T-helper 2 cell treated with Interferon-gamma antibody and Interleukin-4, amounts not matched to agents 5 μg/mL and 100 μg/mL, for 36 hours (primary cell): ENCODE measurements around the gene SLC9A3.

Experiments used
- DNase-seq: peaks from one replicate; pipeline ENCODE4 v3.0.0; 2021; ENCODE audit warnings: low spot score
- H3K27ac Mint-ChIP-seq: one replicate; pipeline ENCODE4 v1.8.0; 2021; ENCODE audit warnings: mild to moderate bottlenecking, mixed read lengths
- H3K27me3 Mint-ChIP-seq: one replicate; pipeline ENCODE4 v1.8.0; 2021; ENCODE audit warnings: low read depth, mixed read lengths
- H3K36me3 Mint-ChIP-seq: one replicate; pipeline ENCODE4 v1.8.0; 2021; ENCODE audit warnings: low read depth, mixed read lengths
- H3K4me1 Mint-ChIP-seq: one replicate; pipeline ENCODE4 v1.8.0; 2021; ENCODE audit warnings: low read depth, mixed read lengths
- H3K4me3 Mint-ChIP-seq: one replicate; pipeline ENCODE4 v1.8.0; 2022; ENCODE audit warnings: mild to moderate bottlenecking, moderate library complexity, mixed read lengths
- H3K9me3 Mint-ChIP-seq: one replicate; pipeline ENCODE4 v1.8.0; 2021; ENCODE audit warnings: mixed read lengths

Gene SLC9A3

DNA sequence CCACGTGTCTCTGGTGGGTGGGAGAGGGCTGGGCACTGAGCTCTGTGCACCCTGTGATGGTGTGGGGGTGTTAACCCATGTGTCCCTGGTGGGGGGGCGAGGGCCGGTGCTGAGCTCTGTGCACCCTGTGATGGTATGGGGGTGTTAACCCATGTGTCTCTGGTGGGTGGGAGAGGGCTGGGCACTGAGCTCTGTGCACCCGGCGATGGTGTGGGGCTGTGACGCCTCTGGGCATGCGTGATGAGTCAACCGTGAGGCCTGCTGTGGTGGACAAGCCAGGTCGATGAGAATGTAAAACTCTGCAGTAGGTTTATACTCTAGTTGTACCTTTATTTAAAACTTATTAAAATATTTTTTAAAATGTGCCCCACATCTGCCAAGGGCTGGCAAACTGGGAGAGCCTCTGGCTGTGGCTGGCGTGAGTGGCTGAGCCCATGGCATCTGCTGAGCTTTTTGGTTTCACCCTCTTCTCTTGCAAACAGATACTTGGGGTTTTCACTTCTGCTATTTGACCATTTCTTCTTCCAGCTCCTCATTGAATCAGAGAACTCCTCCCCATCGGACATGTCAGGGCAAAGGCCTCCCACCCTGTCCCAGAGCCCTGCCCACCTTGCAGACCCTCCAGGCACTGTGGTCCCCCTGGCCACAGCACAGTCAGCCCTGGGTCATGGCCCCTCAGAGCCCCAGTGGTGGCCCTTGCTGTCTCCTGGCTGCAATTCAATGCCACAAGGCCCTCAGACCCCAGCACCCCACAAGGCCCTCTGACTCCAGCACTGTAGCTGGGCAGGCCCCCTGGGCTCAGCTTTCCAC, 99.7 kb downstream of the SLC9A3 start:
- Mint-ChIP-seq H3K27ac (peak overlapping the region; percentile 76), H3K4me1 (peaks cover 16% of the 10 kb centered on the region), H3K9me3 (no peaks in the 10 kb centered on the region), H3K36me3 (peaks cover 38% of the 10 kb centered on the region), H3K4me3 (no peak overlapping the region), H3K27me3 (no peaks in the 10 kb centered on the region)
- DNase-seq: no peak

- no peak overlapping the region for H3K4me3 Mint-ChIP-seq
- DNase-seq: no peak
- peaks cover 38% of the 10 kb centered on the region for H3K36me3 Mint-ChIP-seq
- no peak overlapping the region for H3K27ac Mint-ChIP-seq
- H3K9me3 Mint-ChIP-seq: no peaks in the 10 kb centered on the region
- no peaks in the 10 kb centered on the region for H3K27me3 Mint-ChIP-seq
- peaks cover 16% of the 10 kb centered on the region for H3K4me1 Mint-ChIP-seq
Observed at GRCh38 chr5:423626-424261, 100.5 kb downstream of the SLC9A3 start.

DNA sequence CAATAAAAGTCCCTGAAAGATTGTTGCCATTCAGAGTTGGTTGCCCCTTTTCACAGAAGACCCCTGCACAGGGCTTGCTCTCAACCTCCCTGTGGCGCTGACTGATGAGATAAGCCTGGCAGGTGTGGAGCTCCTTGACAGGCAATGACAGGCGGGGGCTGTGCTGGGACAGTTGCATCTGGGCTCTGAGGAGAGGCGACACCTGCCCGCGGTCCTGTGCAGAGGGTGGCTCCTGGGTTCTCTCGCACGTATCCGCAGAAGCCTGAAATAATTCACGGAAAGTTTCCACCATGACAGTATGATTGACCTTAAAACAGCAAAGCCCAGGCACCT, 101.0 kb downstream of the SLC9A3 start:
- Mint-ChIP-seq H3K36me3 (peaks cover 37% of the 10 kb centered on the region), H3K4me3 (no peak overlapping the region), H3K27me3 (no peaks in the 10 kb centered on the region), H3K9me3 (no peaks in the 10 kb centered on the region), H3K27ac (peak overlapping the region; percentile 28), H3K4me1 (peaks cover 16% of the 10 kb centered on the region)
- no peak for DNase-seq

DNA sequence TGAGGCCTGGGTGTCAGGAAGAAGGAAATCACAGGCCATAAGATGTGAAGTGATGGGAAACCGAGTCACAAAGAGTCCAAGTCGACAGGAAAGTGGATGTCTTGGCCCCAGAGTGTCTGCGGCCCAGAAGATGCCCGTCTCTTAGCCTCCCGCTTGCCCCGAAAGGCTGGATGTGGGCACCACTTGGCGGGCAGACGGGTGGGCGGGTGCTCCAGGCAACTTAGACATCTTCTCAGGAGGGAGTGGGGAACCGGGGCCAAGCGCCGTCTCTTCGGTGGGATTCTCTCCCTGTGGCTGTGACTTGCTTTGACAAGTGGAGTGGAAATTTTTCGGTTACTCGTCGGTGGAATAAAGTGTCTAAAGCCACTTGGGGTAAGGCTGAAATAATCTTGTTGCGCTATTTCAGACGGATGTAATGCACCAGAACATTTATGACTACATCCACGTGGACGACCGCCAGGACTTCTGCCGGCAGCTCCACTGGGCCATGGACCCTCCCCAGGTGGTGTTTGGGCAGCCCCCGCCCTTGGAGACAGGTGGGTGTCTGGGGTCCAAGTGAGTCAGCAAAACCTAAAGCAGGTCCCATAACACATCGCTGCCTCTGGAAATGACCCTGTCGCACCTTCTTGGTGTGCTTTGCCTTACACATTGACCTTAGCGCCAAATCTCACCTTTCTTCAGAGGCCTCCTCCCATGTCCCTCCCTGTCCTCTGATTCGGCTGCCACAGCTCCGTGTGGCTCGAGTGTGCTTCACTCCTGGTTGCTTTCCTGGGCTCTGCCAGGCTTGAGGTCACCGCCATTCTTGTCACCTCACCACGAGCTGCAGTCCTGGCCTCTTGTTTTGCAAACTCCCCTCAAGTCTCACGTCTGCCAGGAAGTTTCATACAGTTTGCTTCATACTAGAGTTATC, 101.7 kb downstream of the SLC9A3 start:
- peaks cover 31% of the 10 kb centered on the region for H3K36me3 Mint-ChIP-seq
- no peaks in the 10 kb centered on the region for H3K27me3 Mint-ChIP-seq
- H3K4me1 Mint-ChIP-seq: peaks cover 16% of the 10 kb centered on the region
- H3K9me3 Mint-ChIP-seq: no peaks in the 10 kb centered on the region
- H3K4me3 Mint-ChIP-seq: no peak overlapping the region
- H3K27ac Mint-ChIP-seq: peak overlapping the region; percentile 61
- DNase-seq: no peak

GRCh38 chr5:421901-422300, 102.3 kb downstream of the SLC9A3 start:
- H3K4me3 Mint-ChIP-seq: no peak overlapping the region

DNA sequence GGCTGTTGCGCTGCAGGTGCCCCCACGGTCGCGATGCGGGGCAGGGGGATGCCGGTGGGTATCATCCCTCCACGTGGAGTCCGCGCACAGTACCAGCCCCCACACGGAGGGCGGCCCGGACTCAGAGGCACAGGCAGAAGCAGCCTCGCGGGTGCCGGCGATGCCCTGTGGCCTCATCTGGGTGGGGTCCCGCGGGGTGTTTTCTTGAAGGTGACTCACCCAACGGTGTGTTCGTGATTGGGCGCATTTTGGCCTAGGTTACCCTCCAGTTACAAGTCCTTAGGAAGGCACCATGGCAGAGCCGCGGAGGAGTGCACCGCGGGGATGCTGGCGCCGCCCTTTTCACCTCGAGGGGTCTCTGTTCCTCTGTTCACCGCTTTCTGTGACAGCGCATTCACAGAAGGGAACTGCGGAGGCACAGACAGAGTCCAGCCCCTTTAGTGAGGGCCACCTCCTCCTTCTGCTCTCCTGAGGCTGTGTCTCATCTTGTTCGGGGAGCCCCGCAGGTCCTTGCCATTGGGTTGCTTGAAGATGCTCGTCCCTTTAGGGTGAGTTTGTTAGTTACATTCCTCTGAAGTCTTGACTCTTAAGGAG, 102.9 kb downstream of the SLC9A3 start:
- Mint-ChIP-seq H3K4me1 (peaks cover 14% of the 10 kb centered on the region), H3K36me3 (peaks cover 28% of the 10 kb centered on the region), H3K27me3 (no peaks in the 10 kb centered on the region), H3K4me3 (no peak overlapping the region), H3K9me3 (no peaks in the 10 kb centered on the region), H3K27ac (no peak overlapping the region)
- DNase-seq: no peak

More at GRCh38 chr5:421901-422300, 102.3 kb downstream of the SLC9A3 start:
- H3K4me1 Mint-ChIP-seq: peaks cover 16% of the 10 kb centered on the region
- H3K36me3 Mint-ChIP-seq: peaks cover 30% of the 10 kb centered on the region
- no peaks in the 10 kb centered on the region for H3K27me3 Mint-ChIP-seq
- H3K27ac Mint-ChIP-seq: peak overlapping the region; percentile 61
- DNase-seq: no peak
- no peaks in the 10 kb centered on the region for H3K9me3 Mint-ChIP-seq

- Mint-ChIP-seq H3K4me3 (no peak overlapping the region), H3K27me3 (no peaks in the 10 kb centered on the region), H3K9me3 (no peaks in the 10 kb centered on the region), H3K27ac (no peak overlapping the region), H3K36me3 (peaks cover 26% of the 10 kb centered on the region), H3K4me1 (peaks cover 14% of the 10 kb centered on the region)
- no peak for DNase-seq
Observed at GRCh38 chr5:420632-421286, 103.5 kb downstream of the SLC9A3 start.
